HG03039 (cell line): ENCODE results near the gene SAMD7.

ENCODE experiments used
- ATAC-seq: cut with Tn5 transposase; IDR thresholded peaks from one replicate; pipeline ENCODE4 v1.9.1; 2021; ENCODE audit warnings: mild to moderate bottlenecking, moderate library complexity; ENCODE audit not compliant: unreplicated experiment

SAMD7 gene

GRCh38 chr3:169911272-169911671 is at the start of gene SAMD7:
SAMD7 (plus strand) TSS chr3:169911572; CDS start chr3:169919499, 7,927 bp downstream.
- ATAC-seq: no peak

- no peak for ATAC-seq
Observed at GRCh38 chr3:169861871-169862270, 49.5 kb upstream of the SAMD7 start.

- no peak for ATAC-seq
Observed at GRCh38 chr3:169863458-169863899, 47.9 kb upstream of the SAMD7 start.

- no peak for ATAC-seq
Observed at GRCh38 chr3:169864270-169864669, 47.1 kb upstream of the SAMD7 start.

GRCh38 chr3:169865176-169865767 is 46.1 kb upstream of the SAMD7 start:
- ATAC-seq: no peak

GRCh38 chr3:169867584-169868210 is 43.7 kb upstream of the SAMD7 start:
- no peak for ATAC-seq

- ATAC-seq: no peak
Observed at GRCh38 chr3:169868369-169868768, 43.0 kb upstream of the SAMD7 start.

GRCh38 chr3:169869484-169870220 is 41.7 kb upstream of the SAMD7 start, which contains the start of gene LRRC31:
LRRC31 (minus strand) TSS chr3:169869935; CDS start chr3:169869807, 128 bp downstream.
- ATAC-seq: no peak

- no peak for ATAC-seq
Observed at GRCh38 chr3:169871129-169871886, 40.1 kb upstream of the SAMD7 start.

- ATAC-seq: no peak
Observed at GRCh38 chr3:169879013-169879557, 32.3 kb upstream of the SAMD7 start.

- no peak for ATAC-seq
Observed at GRCh38 chr3:169879845-169880575, 31.4 kb upstream of the SAMD7 start.

- ATAC-seq: no peak
Observed at GRCh38 chr3:169880576-169881250, 30.7 kb upstream of the SAMD7 start.

GRCh38 chr3:169886671-169887070 is 24.7 kb upstream of the SAMD7 start:
- ATAC-seq: no peak

- ATAC-seq: no peak
Observed at GRCh38 chr3:169891886-169892285, 19.5 kb upstream of the SAMD7 start.

GRCh38 chr3:169894110-169894509 is 17.3 kb upstream of the SAMD7 start:
- ATAC-seq: no peak

GRCh38 chr3:169895072-169895471 is 16.3 kb upstream of the SAMD7 start:
- no peak for ATAC-seq

GRCh38 chr3:169897284-169897683 is 14.1 kb upstream of the SAMD7 start:
- no peak for ATAC-seq

- no peak for ATAC-seq
Observed at GRCh38 chr3:169901453-169901852, 9.9 kb upstream of the SAMD7 start.

- no peak for ATAC-seq
Observed at GRCh38 chr3:169905404-169905803, 6.0 kb upstream of the SAMD7 start.

GRCh38 chr3:169907476-169907875 is 3.9 kb upstream of the SAMD7 start:
- no peak for ATAC-seq
